Stomach (tissue), 9 donors: ENCODE measurements around the gene CRISPLD2. TPM values are rescaled to one million over a fixed set of nuclear protein-coding genes. Genes with fewer than 3 reads are reported as not detected.

Experiments used
- DNase-seq, 2 donors: peaks; one replicate each; pipeline versions ENCODE4 v3.0.0 to v3.0.0-alpha.2; 2013 to 2019
- H3K27ac ChIP-seq, 5 donors: fragments of 200-600 bp in 4 of 5; sonication (generic) in 4 of 5; one replicate each; pipeline ENCODE4 v1.5.1; 2013 to 2019; ENCODE audit warnings: mild to moderate bottlenecking in 1 of 5, moderate library complexity in 1 of 5
- H3K27me3 ChIP-seq, 3 donors: fragments of 200-600 bp; sonication (generic); one replicate each; pipeline ENCODE4 v1.5.1; 2017 to 2019; ENCODE audit warnings: mixed run types in 1 of 3
- H3K36me3 ChIP-seq, 4 donors: fragments of 200-600 bp; sonication (generic); 1 replicate in 3 of 4; 2 replicates in 1 of 4; pipeline ENCODE4 v1.5.1; 2016 to 2019
- H3K4me1 ChIP-seq, 4 donors: fragments of 200-600 bp; sonication (generic); one replicate each; pipeline ENCODE4 v1.5.1; 2016 to 2019
- H3K4me3 ChIP-seq, 4 donors: fragments of 200-600 bp; sonication (generic) in 3 of 4; one replicate each; pipeline ENCODE4 v1.5.1; 2016 to 2019; ENCODE audit warnings: mild to moderate bottlenecking in 1 of 4
- H3K9me3 ChIP-seq, 4 donors: fragments of 200-600 bp; sonication (generic); one replicate each; pipeline ENCODE4 v1.5.1; 2016 to 2019
- EP300 ChIP-seq: sonication (generic); formaldehyde crosslinking; IDR thresholded peaks from one replicate; pipeline ENCODE4 v1.6.1; 2017; ENCODE audit warnings: antibody characterized with exemption
- POLR2A ChIP-seq, 4 donors: fragments of 450-650 bp; IDR thresholded peaks; one replicate each; pipeline ENCODE4 v1.6.1; 2016; ENCODE audit warnings: antibody characterized with exemption in 4 of 4, control low read depth in 2 of 4, mild to moderate bottlenecking in 1 of 4, moderate library complexity in 1 of 4
- POLR2AphosphoS5 ChIP-seq, 3 donors: sonication (generic); formaldehyde crosslinking; IDR thresholded peaks; one replicate each; pipeline ENCODE4 v1.6.1; 2016; ENCODE audit warnings: antibody characterized with exemption in 3 of 3
- WGBS, 5 donors: extraction: QIAGEN DNeasy Blood & Tissue Kit in 3 of 5; methylation state at CpG; one replicate each; pipeline versions ENCODE4 v1.1.5 to v1.1.7; 2013 to 2018; 5-methylcytosine and 5-hydroxymethylcytosine counted together
- intact Hi-C: fragments of 100-400 bp; cut with DNase I; formaldehyde crosslinking; loops from one replicate; pipeline ENCODE4 v1.15.1; 2023; ENCODE audit warnings: low total_unique reads
- polyA plus RNA-seq, 3 donors: library from polyadenylated mRNA; stranded (reverse); fragments of 200-250 nt; gene quantifications; one replicate each; pipeline ENCODE4 v1.2.3, GENCODE V29; 2013
- total RNA-seq, 5 donors: library from RNA; depleted of rRNA; stranded (reverse); fragments of >200 nt; gene quantifications; one replicate each; pipeline versions ENCODE4 v1.1.0 to v1.2.3, GENCODE V29; 2014 to 2016
- TF ChIP-seq, protein P1 (sequence below), 7 experiments: fragments of 450-650 bp in 4 of 7; fragments of 200-600 bp in 3 of 7; sonication (generic) in 3 of 7; IDR thresholded peaks; one replicate each; pipeline ENCODE4 v1.5.1; 2016 to 2019; ENCODE audit warnings: antibody characterized with exemption in 7 of 7, control low read depth in 2 of 7, mild to moderate bottlenecking in 1 of 7
- donor health status: healthy with polysubstance abuse.
- donor health status: Bipolar disorder and iron deficiency.
- donor health status: healthy.

CRISPLD2 gene
- total and polyA plus RNA-seq, 8 donors = 18.3 to 242 (median 95.8) TPM

DNA sequence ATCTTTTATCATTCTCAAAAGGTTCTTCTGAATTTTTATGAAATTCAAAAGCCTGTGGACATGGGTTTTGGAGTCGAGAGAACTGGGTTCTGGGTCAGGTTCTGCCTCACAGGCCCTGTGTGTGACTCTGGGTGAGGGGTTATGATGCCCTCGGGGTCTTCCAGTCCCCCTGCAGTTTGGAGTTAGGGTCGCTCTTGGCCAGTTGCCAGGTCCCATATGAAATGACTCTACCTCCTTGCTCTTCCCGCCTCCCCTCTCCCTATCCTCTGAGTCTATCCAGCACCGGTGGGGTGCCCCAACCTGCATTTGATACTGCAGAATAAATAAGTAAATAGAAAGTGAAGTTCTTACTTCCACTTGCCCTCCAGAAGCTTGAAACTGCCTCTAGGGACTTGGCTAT lies 137.4 kb downstream of the CRISPLD2 start:
- Histone ChIP-seq H3K9me3 (no peaks in the 10 kb centered on the region), H3K4me3 (no peak overlapping the region), H3K36me3 (no peaks in the 10 kb centered on the region), H3K4me1 (peaks cover 3 to 21% (median 14%) of the 10 kb centered on the region in 4 donors), H3K27me3 (no peaks in the 10 kb centered on the region), H3K27ac (no peak overlapping the region)
- WGBS, 5 donors = 80 to 86% (median 85%) methylated on average over 5 of the region's 5 CpGs
- DNase-seq = no peak
- TF ChIP-seq POLR2AphosphoS5 (IDR thresholded peaks at IDR 0.05) = no peak
- no peak for TF ChIP-seq POLR2A (IDR thresholded peaks at IDR 0.05)
- TF ChIP-seq EP300 = no peak
- TF ChIP-seq, protein P1, sequence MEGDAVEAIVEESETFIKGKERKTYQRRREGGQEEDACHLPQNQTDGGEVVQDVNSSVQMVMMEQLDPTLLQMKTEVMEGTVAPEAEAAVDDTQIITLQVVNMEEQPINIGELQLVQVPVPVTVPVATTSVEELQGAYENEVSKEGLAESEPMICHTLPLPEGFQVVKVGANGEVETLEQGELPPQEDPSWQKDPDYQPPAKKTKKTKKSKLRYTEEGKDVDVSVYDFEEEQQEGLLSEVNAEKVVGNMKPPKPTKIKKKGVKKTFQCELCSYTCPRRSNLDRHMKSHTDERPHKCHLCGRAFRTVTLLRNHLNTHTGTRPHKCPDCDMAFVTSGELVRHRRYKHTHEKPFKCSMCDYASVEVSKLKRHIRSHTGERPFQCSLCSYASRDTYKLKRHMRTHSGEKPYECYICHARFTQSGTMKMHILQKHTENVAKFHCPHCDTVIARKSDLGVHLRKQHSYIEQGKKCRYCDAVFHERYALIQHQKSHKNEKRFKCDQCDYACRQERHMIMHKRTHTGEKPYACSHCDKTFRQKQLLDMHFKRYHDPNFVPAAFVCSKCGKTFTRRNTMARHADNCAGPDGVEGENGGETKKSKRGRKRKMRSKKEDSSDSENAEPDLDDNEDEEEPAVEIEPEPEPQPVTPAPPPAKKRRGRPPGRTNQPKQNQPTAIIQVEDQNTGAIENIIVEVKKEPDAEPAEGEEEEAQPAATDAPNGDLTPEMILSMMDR (IDR thresholded peaks at IDR 0.05) = no peak
- intact Hi-C loops = no loop called here

DNA sequence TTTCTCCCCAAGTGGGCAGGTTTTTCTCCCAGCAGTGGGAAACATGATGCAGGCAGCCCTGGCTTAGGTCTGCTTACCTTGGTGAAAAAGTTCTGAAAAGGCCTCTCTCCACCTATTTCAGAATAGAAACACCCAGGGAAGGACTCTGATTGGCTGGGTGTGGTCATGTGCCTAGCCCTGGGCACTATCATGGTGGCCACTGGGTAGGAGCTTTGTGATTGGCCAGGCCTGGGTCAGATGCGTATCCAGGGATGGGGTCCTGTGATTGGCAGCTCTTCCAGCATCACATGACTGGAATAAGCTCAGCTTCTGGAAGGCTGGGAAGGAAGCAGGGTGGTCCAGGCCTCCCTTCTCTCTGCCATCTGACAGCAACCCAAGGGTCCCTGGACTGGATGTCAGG lies 138.0 kb downstream of the CRISPLD2 start:
- TF ChIP-seq, protein P1 (IDR thresholded peaks at IDR 0.05) = no peak
- TF ChIP-seq POLR2A (IDR thresholded peaks at IDR 0.05) = no peak
- TF ChIP-seq EP300 = no peak
- no peak for TF ChIP-seq POLR2AphosphoS5 (IDR thresholded peaks at IDR 0.05)
- 93 to 100% (median 95%) methylated on average over 1 of the region's 1 CpG for WGBS, 5 donors
- Histone ChIP-seq H3K36me3 (no peaks in the 10 kb centered on the region), H3K4me1 (peaks cover 0 to 15% (median 8%) of the 10 kb centered on the region in 4 donors), H3K27ac (no peak overlapping the region), H3K9me3 (no peaks in the 10 kb centered on the region), H3K4me3 (no peak overlapping the region), H3K27me3 (no peaks in the 10 kb centered on the region)
- intact Hi-C loops = no loop called here
- no peak for DNase-seq

Other genes with a start within 250 kb of the CRISPLD2 start
- 100 to 1,000 TPM in 3 of 5 donors, 10 to 100 TPM in 2; 40.3 to 184 (median 173) TPM for gene COTL1, start 201.9 kb upstream of the CRISPLD2 start, total RNA-seq
- 100 to 1,000 TPM in 2 of 3 donors, 10 to 100 TPM in 1; 52.7 to 187 (median 184) TPM for gene COTL1, start 201.9 kb upstream of the CRISPLD2 start, polyA plus RNA-seq
- gene KLHL36, start 171.5 kb upstream of the CRISPLD2 start, total RNA-seq = 10 to 100 TPM; 29.5 to 62.4 (median 43.7) TPM
- gene KLHL36, start 171.5 kb upstream of the CRISPLD2 start, polyA plus RNA-seq = 10 to 100 TPM; 10.5 to 14.3 (median 13.6) TPM
- 100 to 1,000 TPM in 1 of 5 donors, 10 to 100 TPM in 4; 37.4 to 183 (median 54.2) TPM for gene USP10, start 120.0 kb upstream of the CRISPLD2 start, total RNA-seq
- 10 to 100 TPM; 17.1 to 33.0 (median 22.6) TPM for gene USP10, start 120.0 kb upstream of the CRISPLD2 start, polyA plus RNA-seq
- 100 to 1,000 TPM in 2 of 5 donors, 10 to 100 TPM in 3; 54.3 to 358 (median 58.1) TPM for gene ZDHHC7, start 191.6 kb downstream of the CRISPLD2 start, total RNA-seq
- gene ZDHHC7, start 191.6 kb downstream of the CRISPLD2 start, polyA plus RNA-seq = 10 to 100 TPM; 15.0 to 23.0 (median 15.4) TPM
- 10 to 100 TPM; 13.3 to 40.6 (median 17.6) TPM for gene KIAA0513, start 207.8 kb downstream of the CRISPLD2 start, total RNA-seq
- gene KIAA0513, start 207.8 kb downstream of the CRISPLD2 start, polyA plus RNA-seq = 10 to 100 TPM in 1 of 3 donors, 1 to 10 TPM in 2; 3.6 to 10.2 (median 8.4) TPM